Ishikawa (cell line): ENCODE results near the gene GANC.

ENCODE experiments used
- CEBPB ChIP-seq: IDR thresholded peaks from 2 replicates; pipeline ENCODE4 v1.6.1; 2012
- CREB1 ChIP-seq: IDR thresholded peaks from 2 replicates; pipeline ENCODE4 v1.6.1; 2012; ENCODE audit warnings: low read depth
- EP300 ChIP-seq: IDR thresholded peaks from 2 replicates; pipeline ENCODE4 v1.6.1; 2012; ENCODE audit warnings: borderline replicate concordance
- NFIC ChIP-seq: IDR thresholded peaks from 2 replicates; pipeline ENCODE4 v1.6.1; 2012
- RAD21 ChIP-seq: IDR thresholded peaks from 2 replicates; pipeline ENCODE4 v1.6.1; 2012; ENCODE audit warnings: low read depth
- TAF1 ChIP-seq: IDR thresholded peaks from 2 replicates; pipeline ENCODE4 v1.6.1; 2012; ENCODE audit warnings: low read depth, mild to moderate bottlenecking
- TCF12 ChIP-seq: IDR thresholded peaks from 2 replicates; pipeline ENCODE4 v1.6.1; 2012; ENCODE audit warnings: low read depth
- TEAD4 ChIP-seq: IDR thresholded peaks from 2 replicates; pipeline ENCODE4 v1.6.1; 2012
- YY1 ChIP-seq: IDR thresholded peaks from 2 replicates; pipeline ENCODE4 v1.6.1; 2012; ENCODE audit warnings: low read depth
- ZBTB7A ChIP-seq: IDR thresholded peaks from 2 replicates; pipeline ENCODE4 v1.6.1; 2012; ENCODE audit warnings: low read depth
- TF ChIP-seq, protein P1 (sequence below): IDR thresholded peaks from 2 replicates; pipeline ENCODE4 v1.6.1; 2012; ENCODE audit warnings: low read depth, mild to moderate bottlenecking
- TF ChIP-seq, protein P2 (sequence below): IDR thresholded peaks from 2 replicates; pipeline ENCODE4 v1.6.1; 2012
- TF ChIP-seq, protein P3 (sequence below): IDR thresholded peaks from 2 replicates; pipeline ENCODE4 v1.6.1; 2012

DNA sequence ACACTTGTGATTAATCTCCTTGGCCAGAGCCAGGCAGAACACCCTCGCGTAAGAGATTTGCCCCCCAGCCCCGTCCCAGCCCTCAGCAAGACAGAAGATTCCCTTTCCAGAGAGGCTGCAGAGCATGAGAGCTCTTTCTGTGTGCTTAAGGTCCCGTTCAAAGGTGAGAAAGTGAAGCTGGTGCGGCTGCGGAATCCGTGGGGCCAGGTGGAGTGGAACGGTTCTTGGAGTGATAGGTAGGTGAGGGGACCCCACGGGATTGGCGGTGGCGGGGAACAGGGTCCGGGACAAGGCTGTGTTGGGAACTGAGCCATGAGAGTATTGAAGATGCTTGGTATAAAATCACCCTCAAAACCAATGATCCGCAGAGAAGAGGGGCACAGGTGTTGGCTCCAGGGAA lies 121.1 kb downstream of the GANC start:
- TF ChIP-seq, protein P1, sequence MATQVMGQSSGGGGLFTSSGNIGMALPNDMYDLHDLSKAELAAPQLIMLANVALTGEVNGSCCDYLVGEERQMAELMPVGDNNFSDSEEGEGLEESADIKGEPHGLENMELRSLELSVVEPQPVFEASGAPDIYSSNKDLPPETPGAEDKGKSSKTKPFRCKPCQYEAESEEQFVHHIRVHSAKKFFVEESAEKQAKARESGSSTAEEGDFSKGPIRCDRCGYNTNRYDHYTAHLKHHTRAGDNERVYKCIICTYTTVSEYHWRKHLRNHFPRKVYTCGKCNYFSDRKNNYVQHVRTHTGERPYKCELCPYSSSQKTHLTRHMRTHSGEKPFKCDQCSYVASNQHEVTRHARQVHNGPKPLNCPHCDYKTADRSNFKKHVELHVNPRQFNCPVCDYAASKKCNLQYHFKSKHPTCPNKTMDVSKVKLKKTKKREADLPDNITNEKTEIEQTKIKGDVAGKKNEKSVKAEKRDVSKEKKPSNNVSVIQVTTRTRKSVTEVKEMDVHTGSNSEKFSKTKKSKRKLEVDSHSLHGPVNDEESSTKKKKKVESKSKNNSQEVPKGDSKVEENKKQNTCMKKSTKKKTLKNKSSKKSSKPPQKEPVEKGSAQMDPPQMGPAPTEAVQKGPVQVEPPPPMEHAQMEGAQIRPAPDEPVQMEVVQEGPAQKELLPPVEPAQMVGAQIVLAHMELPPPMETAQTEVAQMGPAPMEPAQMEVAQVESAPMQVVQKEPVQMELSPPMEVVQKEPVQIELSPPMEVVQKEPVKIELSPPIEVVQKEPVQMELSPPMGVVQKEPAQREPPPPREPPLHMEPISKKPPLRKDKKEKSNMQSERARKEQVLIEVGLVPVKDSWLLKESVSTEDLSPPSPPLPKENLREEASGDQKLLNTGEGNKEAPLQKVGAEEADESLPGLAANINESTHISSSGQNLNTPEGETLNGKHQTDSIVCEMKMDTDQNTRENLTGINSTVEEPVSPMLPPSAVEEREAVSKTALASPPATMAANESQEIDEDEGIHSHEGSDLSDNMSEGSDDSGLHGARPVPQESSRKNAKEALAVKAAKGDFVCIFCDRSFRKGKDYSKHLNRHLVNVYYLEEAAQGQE: no peak
- TF ChIP-seq RAD21: no peak
- no peak for TF ChIP-seq YY1
- TF ChIP-seq EP300: no peak
- no peak for TF ChIP-seq ZBTB7A
- TF ChIP-seq CREB1: no peak
- TF ChIP-seq TEAD4: no peak
- no peak for TF ChIP-seq CEBPB
- TF ChIP-seq, protein P2, sequence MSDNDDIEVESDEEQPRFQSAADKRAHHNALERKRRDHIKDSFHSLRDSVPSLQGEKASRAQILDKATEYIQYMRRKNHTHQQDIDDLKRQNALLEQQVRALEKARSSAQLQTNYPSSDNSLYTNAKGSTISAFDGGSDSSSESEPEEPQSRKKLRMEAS: no peak
- TF ChIP-seq, protein P3, sequence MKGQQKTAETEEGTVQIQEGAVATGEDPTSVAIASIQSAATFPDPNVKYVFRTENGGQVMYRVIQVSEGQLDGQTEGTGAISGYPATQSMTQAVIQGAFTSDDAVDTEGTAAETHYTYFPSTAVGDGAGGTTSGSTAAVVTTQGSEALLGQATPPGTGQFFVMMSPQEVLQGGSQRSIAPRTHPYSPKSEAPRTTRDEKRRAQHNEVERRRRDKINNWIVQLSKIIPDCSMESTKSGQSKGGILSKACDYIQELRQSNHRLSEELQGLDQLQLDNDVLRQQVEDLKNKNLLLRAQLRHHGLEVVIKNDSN: no peak
- TF ChIP-seq TCF12: no peak
- TF ChIP-seq TAF1: no peak
- no peak for TF ChIP-seq NFIC
